ENCODE results near the gene TP53I13.

- TF ChIP-seq CTCF (IDR thresholded peaks at IDR 0.05; ENCODE audit: low read depth, low read length) (no peak), EZH2phosphoT487 (IDR thresholded peaks at IDR 0.05; ENCODE audit: low read depth) (no peak)
Observed at GRCh38 chr17:29590411-29591145, 22.1 kb downstream of the TP53I13 start.

All from OCI-LY3 (cell line).